WERI-Rb-1 (cell line): ENCODE data around the gene KIF1A.

ENCODE experiments used
- DNase-seq: peaks from one replicate; pipeline ENCODE4 v3.0.0-alpha.2; 2020
- H3K27ac ChIP-seq: fragments of 250-450 bp; sonication (Bioruptor Pico); 2 replicates; pipeline ENCODE4 v1.5.1; 2020; ENCODE audit warnings: mild to moderate bottlenecking, moderate library complexity
- H3K27me3 ChIP-seq: fragments of 250-450 bp; sonication (Bioruptor Pico); 2 replicates; pipeline ENCODE4 v1.5.1; 2021; ENCODE audit warnings: mild to moderate bottlenecking, low read depth, moderate library complexity; ENCODE audit not compliant: insufficient read depth, severe bottlenecking
- H3K36me3 ChIP-seq: fragments of 250-450 bp; sonication (Bioruptor Pico); 2 replicates; pipeline ENCODE4 v1.5.1; 2020; ENCODE audit warnings: mild to moderate bottlenecking, moderate library complexity
- H3K4me3 ChIP-seq: 2 replicates; pipeline ENCODE4 v1.5.1; 2011; ENCODE audit warnings: low read depth, mild to moderate bottlenecking, control low read depth, low read length
- H3K9me3 ChIP-seq: fragments of 250-450 bp; sonication (Bioruptor Pico); 2 replicates; pipeline ENCODE4 v1.5.1; 2021; ENCODE audit warnings: mild to moderate bottlenecking, moderate library complexity; ENCODE audit not compliant: severe bottlenecking
- CTCF ChIP-seq: IDR thresholded peaks from 2 replicates; pipeline ENCODE4 v1.5.1; 2011; ENCODE audit warnings: low read depth, mild to moderate bottlenecking, control low read depth, inconsistent platforms, low read length

KIF1A gene

GRCh38 chr2:240797500-240797895, 22.5 kb downstream of the KIF1A start:
- Histone ChIP-seq H3K4me3 (no peak overlapping the region), H3K9me3 (no peaks in the 10 kb centered on the region), H3K36me3 (peaks cover 78% of the 10 kb centered on the region), H3K27me3 (no peaks in the 10 kb centered on the region), H3K27ac (no peak overlapping the region)
- no peak for TF ChIP-seq CTCF
- no peak for DNase-seq

- Histone ChIP-seq H3K27me3 (no peaks in the 10 kb centered on the region), H3K9me3 (no peaks in the 10 kb centered on the region), H3K4me3 (no peak overlapping the region), H3K27ac (no peak overlapping the region), H3K36me3 (peaks cover 82% of the 10 kb centered on the region)
- no peak for DNase-seq
- no peak for TF ChIP-seq CTCF
Measured at GRCh38 chr2:240796543-240797499, 23.2 kb downstream of the KIF1A start.

- TF ChIP-seq CTCF: no peak
- H3K9me3 ChIP-seq: no peaks in the 10 kb centered on the region
- peaks cover 82% of the 10 kb centered on the region for H3K36me3 ChIP-seq
- H3K4me3 ChIP-seq: no peak overlapping the region
- no peaks in the 10 kb centered on the region for H3K27me3 ChIP-seq
- no peak for DNase-seq
- no peak overlapping the region for H3K27ac ChIP-seq
Measured at GRCh38 chr2:240795916-240796510, 24.0 kb downstream of the KIF1A start.

- TF ChIP-seq CTCF: no peak
- Histone ChIP-seq H3K4me3 (no peak overlapping the region), H3K36me3 (peaks cover 85% of the 10 kb centered on the region), H3K27ac (no peak overlapping the region), H3K27me3 (no peaks in the 10 kb centered on the region), H3K9me3 (no peaks in the 10 kb centered on the region)
- DNase-seq: no peak
Measured at GRCh38 chr2:240795454-240795853, 24.6 kb downstream of the KIF1A start.

GRCh38 chr2:240794178-240794721, 25.8 kb downstream of the KIF1A start:
- no peak for TF ChIP-seq CTCF
- no peaks in the 10 kb centered on the region for H3K27me3 ChIP-seq
- H3K36me3 ChIP-seq: peaks cover 89% of the 10 kb centered on the region
- no peaks in the 10 kb centered on the region for H3K9me3 ChIP-seq
- H3K4me3 ChIP-seq: no peak overlapping the region
- DNase-seq: no peak
- H3K27ac ChIP-seq: no peak overlapping the region
